ENCODE data around the gene KCNQ5.

The KCNQ5 gene

GRCh38 chr6:73032586-73032985 lies 410.7 kb downstream of the KCNQ5 start:
- no peak for DNase-seq (ENCODE audit: low read depth)
- TF ChIP-seq CTCF (IDR thresholded peaks at IDR 0.05; ENCODE audit: control insufficient read depth, extremely low read depth, insufficient read depth): no peak
- no peak overlapping the region for H3K4me3 ChIP-seq (ENCODE audit: low read depth, low read length)

- no peak for TF ChIP-seq CTCF (IDR thresholded peaks at IDR 0.05; ENCODE audit: control insufficient read depth, extremely low read depth, insufficient read depth)
- DNase-seq (ENCODE audit: low read depth): no peak
- no peak overlapping the region for H3K4me3 ChIP-seq (ENCODE audit: low read depth, low read length)
Observed at GRCh38 chr6:73036689-73037088, 414.8 kb downstream of the KCNQ5 start.

- no peak for DNase-seq (ENCODE audit: low read depth)
- H3K4me3 ChIP-seq (ENCODE audit: low read depth, low read length): no peak overlapping the region
- TF ChIP-seq CTCF (IDR thresholded peaks at IDR 0.05; ENCODE audit: control insufficient read depth, extremely low read depth, insufficient read depth): no peak
Observed at GRCh38 chr6:73041051-73041450, 419.2 kb downstream of the KCNQ5 start.

GRCh38 chr6:73042892-73043291 lies 421.0 kb downstream of the KCNQ5 start:
- TF ChIP-seq CTCF (IDR thresholded peaks at IDR 0.05; ENCODE audit: control insufficient read depth, extremely low read depth, insufficient read depth): no peak
- no peak overlapping the region for H3K4me3 ChIP-seq (ENCODE audit: low read depth, low read length)
- no peak for DNase-seq (ENCODE audit: low read depth)

- TF ChIP-seq CTCF (IDR thresholded peaks at IDR 0.05; ENCODE audit: control insufficient read depth, extremely low read depth, insufficient read depth): no peak
- DNase-seq (ENCODE audit: low read depth): no peak
Observed at GRCh38 chr6:73043446-73043845, 421.6 kb downstream of the KCNQ5 start.

GRCh38 chr6:73045609-73046008 lies 423.7 kb downstream of the KCNQ5 start:
- DNase-seq (ENCODE audit: low read depth): no peak
- TF ChIP-seq CTCF (IDR thresholded peaks at IDR 0.05; ENCODE audit: control insufficient read depth, extremely low read depth, insufficient read depth): no peak
- no peak overlapping the region for H3K4me3 ChIP-seq (ENCODE audit: low read depth, low read length)

More at GRCh38 chr6:73043446-73043845, 421.6 kb downstream of the KCNQ5 start:
- no peak overlapping the region for H3K4me3 ChIP-seq (ENCODE audit: low read depth, low read length)

- no peak for TF ChIP-seq CTCF (IDR thresholded peaks at IDR 0.05; ENCODE audit: control insufficient read depth, extremely low read depth, insufficient read depth)
- no peak for DNase-seq (ENCODE audit: low read depth)
- no peak overlapping the region for H3K4me3 ChIP-seq (ENCODE audit: low read depth, low read length)
Observed at GRCh38 chr6:73047801-73048200, 425.9 kb downstream of the KCNQ5 start.
